HG03095 (cell line): ENCODE measurements around the gene GORASP1.

ENCODE experiments used
- ATAC-seq: cut with Tn5 transposase; IDR thresholded peaks from one replicate; pipeline ENCODE4 v1.9.1; 2021; ENCODE audit warnings: moderate library complexity; ENCODE audit not compliant: unreplicated experiment

Gene GORASP1

DNA sequence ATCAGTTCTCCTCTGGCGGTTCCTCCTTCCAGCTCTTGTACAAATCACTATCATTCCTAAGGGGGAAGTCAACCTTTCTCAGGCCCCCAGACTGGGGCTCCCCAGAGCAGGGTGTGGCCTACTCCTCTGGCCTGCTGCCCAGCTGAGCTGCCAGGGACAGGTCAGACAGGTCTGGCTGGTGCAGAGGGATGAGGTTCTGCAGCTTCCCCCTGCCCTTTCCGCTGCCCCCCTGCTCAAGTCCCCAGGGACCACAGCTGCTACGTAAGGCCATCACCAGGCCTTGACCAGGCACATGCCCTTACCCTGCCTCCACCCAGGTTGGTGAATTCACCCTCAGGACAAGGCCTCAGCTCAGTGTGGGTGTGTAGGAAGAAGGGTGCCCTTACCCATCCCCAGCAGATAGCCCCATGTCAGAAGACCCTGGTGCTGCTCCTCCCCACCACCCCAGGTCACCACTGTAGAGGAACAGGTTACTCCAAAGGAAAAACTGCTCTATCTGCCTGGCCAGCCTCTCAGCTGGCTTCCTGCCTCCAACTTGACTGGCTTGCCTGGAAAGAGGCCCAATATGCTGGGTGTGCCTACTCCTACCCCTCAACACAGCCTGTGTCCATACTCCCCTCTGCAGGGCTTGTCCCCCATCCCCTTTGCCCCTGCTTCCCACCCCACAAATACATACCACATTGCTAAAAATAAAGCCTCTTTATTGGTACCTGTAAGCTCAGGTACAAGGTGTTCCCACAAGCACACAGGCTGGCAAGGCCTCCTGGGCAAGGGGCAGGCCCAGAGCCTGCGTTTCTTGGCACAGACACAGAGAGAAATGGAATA lies 34.0 kb upstream of the GORASP1 start:
- ATAC-seq = no peak

DNA sequence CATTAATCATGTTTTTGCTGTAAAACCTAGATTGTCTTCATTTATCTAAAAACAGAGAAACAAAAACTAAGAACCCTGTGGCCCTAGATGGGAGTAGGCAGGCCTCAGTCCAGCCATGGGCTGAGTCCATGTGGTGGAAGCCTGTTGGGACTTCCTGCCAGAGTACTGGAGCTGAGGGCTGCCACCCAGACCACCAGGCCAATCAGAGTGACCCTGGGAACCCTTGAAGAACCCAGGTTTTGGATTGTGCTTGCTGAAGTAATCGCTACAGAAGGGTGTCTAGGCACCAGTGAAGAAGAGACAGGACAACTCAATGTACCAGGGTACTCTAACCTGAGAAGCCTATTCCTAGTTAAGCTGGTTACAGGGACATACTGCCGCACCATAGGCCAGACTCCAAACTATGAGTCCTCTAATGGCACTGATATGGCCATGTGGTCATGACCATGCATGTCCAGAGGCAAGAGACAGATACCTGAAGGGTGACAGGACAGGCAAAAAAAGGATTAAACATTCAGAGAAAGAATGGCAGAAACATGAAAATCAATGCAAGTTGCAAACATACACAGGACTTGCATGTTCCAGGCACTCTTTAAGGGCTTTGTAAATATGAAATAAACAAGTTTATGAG lies 33.0 kb upstream of the GORASP1 start:
- no peak for ATAC-seq

DNA sequence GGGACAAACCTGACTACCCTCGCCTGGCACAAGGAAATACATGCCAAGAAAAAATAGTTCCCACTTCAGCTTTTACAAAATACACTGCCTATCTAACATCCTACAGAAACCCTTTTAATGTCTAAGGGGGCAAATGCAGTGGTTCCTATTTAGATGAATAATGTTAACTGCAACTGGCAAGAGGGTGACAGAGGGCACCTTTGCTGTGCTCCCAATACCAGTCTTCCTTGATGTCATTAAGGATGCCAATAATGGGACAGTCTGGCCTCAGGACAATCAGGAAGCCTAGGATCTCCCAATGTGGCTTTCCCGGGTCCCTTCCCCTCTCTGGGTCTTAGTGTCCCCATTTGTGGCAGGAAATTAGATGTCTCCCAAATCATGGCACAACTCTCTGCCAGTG lies 32.0 kb upstream of the GORASP1 start:
- no peak for ATAC-seq

- no peak for ATAC-seq
Observed at GRCh38 chr3:39138804-39139415, 31.5 kb upstream of the GORASP1 start.

GRCh38 chr3:39137991-39138803 lies 30.8 kb upstream of the GORASP1 start:
- no peak for ATAC-seq

GRCh38 chr3:39137435-39137936 lies 30.1 kb upstream of the GORASP1 start:
- ATAC-seq = no peak

GRCh38 chr3:39136533-39137434 lies 29.4 kb upstream of the GORASP1 start:
- ATAC-seq = no peak

DNA sequence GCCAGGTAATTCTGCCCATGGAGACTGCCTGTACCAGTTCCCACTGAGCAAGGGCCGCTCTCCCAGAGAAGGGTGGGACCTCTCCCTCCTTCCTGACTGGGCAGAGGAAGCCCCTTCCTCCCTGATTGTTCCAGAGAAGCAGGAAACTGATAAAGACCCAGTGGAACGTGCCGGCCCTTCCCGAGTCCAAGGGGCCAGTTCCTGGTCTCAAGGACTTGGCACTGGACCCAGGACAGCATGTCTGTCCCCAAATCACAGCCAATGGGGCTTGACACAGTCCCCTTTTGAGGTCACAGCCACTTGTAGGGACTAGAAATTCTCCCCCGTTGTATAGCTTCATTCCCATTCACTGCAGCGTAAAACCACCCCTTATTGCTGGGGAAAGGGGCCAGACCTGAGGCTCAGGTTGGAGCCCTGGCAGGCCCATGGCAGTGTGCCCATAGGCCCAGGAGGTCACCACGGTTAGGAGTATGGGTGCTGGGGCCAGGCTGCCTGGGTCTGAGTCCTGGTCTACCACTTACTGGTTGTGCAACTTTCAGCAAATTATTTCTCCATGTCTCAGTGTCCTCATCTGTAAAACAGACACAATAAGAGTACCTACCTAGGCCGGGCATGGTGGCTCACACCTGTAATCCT lies 27.9 kb upstream of the GORASP1 start:
- ATAC-seq = no peak

GRCh38 chr3:39134305-39134704 lies 26.9 kb upstream of the GORASP1 start:
- no peak for ATAC-seq

DNA sequence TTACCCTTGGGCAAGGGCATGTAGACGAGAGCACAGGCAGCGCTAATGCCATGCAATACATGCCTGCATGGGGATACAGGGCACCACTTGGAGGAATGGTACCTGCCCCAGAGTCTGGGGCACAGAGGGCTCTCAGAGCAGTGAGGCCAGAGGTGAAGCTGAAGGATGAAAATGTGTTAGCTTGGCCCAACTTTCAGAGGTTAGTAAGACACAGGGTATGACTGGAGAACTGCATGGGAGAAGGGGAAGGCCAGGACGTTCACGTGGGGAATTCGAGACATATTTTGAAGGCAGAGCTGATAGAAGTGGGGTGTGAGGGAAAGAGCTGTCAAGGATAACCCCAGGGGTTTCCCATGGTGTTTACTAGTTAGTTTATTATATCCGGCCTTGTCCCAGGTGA lies 26.4 kb upstream of the GORASP1 start:
- ATAC-seq = no peak

DNA sequence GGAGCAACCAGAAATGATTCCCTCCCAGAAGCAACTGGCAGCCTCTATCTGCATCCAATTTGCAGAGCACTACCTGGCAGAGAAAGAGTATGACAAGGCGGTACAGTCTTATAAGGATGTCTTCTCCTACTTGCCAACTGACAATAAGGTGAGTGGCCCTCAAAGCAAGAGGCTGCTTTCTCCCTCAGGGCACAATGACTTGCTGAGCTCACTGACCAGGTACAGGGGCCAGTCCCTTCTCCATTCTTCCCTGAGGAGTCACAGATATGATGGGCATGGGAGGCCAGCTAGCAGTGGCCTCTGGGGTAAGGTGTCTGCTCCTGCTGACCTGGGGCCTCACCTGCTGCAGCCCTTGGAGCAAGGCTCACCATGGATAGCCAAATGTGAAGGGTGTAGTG lies 25.7 kb upstream of the GORASP1 start:
- no peak for ATAC-seq

- ATAC-seq = no peak
Observed at GRCh38 chr3:39132096-39133092, 25.0 kb upstream of the GORASP1 start.

DNA sequence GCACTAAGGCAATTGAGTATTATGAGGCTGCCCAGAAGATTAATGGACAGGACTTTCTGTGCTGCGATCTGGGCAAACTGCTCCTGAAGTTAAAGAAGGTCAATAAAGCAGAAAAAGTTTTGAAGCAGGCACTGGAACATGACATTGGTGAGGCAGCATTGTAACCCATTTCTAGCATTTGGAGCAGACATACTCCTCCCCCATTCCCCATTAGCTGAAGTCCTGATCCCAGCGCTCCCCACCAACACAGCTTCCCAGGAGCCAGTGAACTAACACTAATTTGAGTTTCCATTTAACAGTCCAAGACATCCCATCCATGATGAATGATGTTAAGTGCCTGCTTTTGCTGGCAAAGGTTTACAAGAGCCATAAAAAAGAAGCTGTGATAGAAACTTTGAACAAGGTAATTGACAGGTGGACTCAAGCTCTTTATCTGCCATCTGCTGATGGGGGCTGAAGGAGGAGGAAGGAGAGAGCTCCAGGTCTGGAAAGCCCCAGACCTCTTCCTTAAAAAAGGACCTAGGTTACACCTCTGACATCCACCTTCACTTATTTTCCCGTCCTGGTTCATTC lies 23.4 kb upstream of the GORASP1 start:
- no peak for ATAC-seq

DNA sequence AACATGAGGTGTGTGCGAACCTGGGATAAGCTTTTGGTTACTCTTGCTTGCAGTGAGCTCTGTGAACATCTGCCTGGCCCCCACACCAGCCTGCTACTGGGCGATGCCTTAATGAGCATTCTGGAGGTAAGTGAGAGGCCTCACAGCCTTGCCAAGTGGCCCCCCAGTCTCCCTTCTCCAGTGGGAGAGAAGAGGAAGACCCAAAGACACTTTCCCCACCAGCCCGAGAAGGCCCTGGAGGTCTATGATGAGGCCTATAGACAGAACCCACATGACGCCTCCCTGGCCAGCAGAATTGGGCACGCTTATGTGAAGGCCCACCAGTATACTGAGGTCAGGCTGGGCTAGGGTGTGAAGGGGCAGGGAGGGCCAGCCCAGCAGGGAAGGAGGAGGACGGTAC lies 22.6 kb upstream of the GORASP1 start:
- ATAC-seq = no peak

DNA sequence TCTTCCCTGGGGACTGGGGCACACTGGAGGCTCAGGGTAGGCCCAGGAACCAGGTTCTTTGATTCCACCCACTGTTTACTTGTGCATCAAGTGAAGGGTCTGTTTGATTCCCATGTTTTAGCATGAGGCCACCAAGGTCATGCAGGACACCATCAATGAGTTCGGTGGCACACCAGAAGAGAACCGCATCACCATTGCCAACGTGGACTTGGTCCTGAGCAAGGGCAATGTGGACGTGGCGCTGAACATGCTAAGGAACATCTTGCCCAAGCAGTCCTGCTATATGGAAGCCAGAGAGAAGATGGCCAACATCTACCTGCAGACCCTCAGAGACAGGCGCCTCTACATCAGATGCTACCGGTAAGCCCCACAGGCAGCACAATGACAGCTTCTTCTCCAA lies 21.5 kb upstream of the GORASP1 start:
- no peak for ATAC-seq

- no peak for ATAC-seq
Observed at GRCh38 chr3:39127908-39128304, 20.5 kb upstream of the GORASP1 start.

DNA sequence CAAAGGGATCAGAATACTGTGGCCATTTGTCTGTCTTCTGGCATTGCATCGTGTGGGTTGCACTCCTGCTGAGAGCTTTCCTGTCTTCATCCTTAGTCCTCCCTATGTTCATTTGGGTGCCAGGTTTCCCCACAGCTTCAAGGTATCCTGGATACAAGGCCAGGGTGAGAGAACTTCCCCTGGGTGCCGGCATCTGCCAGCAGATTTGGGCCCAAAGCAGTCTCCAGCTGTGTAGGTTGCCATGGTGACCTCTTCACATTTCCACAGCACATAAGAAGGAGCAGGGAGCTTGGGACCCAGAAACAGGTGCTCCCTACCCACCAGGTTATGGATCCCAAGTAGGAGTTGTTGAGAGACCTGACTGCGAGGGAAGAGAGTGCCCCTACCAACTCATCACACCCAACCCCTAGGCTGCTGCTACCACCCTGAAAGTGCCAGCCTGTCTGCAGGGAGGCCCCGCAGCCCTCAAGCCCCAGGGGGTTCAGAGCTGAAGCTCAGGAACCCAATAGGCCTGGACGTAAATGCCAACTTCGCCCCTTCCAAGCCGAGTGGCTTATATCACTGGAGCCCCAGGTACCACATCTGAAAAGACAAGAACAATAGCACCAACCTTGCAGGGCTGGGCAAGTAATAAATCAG lies 20.0 kb upstream of the GORASP1 start:
- ATAC-seq = no peak
